Thyroid gland (tissue), 4 donors: ENCODE results near the gene MCUR1.

Experiments used
- CTCF ChIP-seq, 6 experiments: fragments of 200-600 bp in 3 of 6; fragments of 450-650 bp in 3 of 6; sonication (generic) in 3 of 6; IDR thresholded peaks; one replicate each; pipeline ENCODE4 v1.5.1; 2016 to 2019; ENCODE audit warnings: antibody characterized with exemption in 6 of 6, mild to moderate bottlenecking in 2 of 6, inconsistent platforms in 1 of 6, moderate library complexity in 1 of 6
- POLR2A ChIP-seq, 2 donors: fragments of 450-650 bp; IDR thresholded peaks; one replicate each; pipeline ENCODE4 v1.6.1; 2017; ENCODE audit warnings: antibody characterized with exemption in 2 of 2, mild to moderate bottlenecking in 2 of 2, moderate library complexity in 1 of 2

GRCh38 chr6:13762611-13763441 lies 51.5 kb downstream of the MCUR1 start:
- TF ChIP-seq CTCF (IDR thresholded peaks at IDR 0.05) (no peak), POLR2A (IDR thresholded peaks at IDR 0.05) (no peak)
